IMR-90 (cell line): ENCODE results near the gene RNASE2. TPM values are rescaled to one million over a fixed set of nuclear protein-coding genes. Genes with fewer than 3 reads are reported as not detected.

ENCODE experiments used
- ATAC-seq: fragments of 200-7000 bp; cut with Tn5 transposase; 2 replicates; pipeline ENCODE4 v1.9.1; 2020; ENCODE audit warnings: low read depth, mild to moderate bottlenecking, moderate library complexity
- BruUV-seq: library from RNA; stranded (reverse); fragments of 400-500 nt; replicated peaks from 2 replicates; lab custom pipeline; 2021; lab: Mats Ljungman, UMichigan
- CTCF ChIA-PET: fragments of 300-600 bp; formaldehyde crosslinking; extraction: SDS; loops from one replicate; lab custom pipeline; 2021; ENCODE audit warnings: antibody characterized with exemption; lab: Yijun Ruan, JAX
- POLR2A ChIA-PET: fragments of 300-600 bp; sonication (Branson Sonifier 250); formaldehyde crosslinking; loops from one replicate; lab custom pipeline; 2022; ENCODE audit warnings: antibody characterized with exemption; ENCODE audit not compliant: unreplicated experiment; lab: Charles Lee
- DNase-seq: peaks from one replicate; pipeline ENCODE4 v3.0.0; 2013
- H2AFZ ChIP-seq: replicated peaks from 2 replicates; pipeline ENCODE3; 2013; ENCODE audit warnings: low read length, mild to moderate bottlenecking; ENCODE audit not compliant: poor library complexity
- H2AK5ac ChIP-seq: 2 replicates; pipeline ENCODE4 v1.6.1; 2013; ENCODE audit warnings: low read depth, low read length, inconsistent platforms
- H2AK9ac ChIP-seq: replicated peaks from 2 replicates; pipeline ENCODE3; 2013; ENCODE audit warnings: mild to moderate bottlenecking, low read depth, low read length, moderate library complexity; ENCODE audit not compliant: poor library complexity
- H2BK120ac ChIP-seq: 2 replicates; pipeline ENCODE4 v1.6.1; 2013; ENCODE audit warnings: low read depth, low read length, inconsistent platforms
- H2BK15ac ChIP-seq: 3 replicates; pipeline ENCODE4 v1.6.1; 2013; ENCODE audit warnings: low read depth, low read length, inconsistent platforms
- H2BK20ac ChIP-seq: 2 replicates; pipeline ENCODE4 v1.6.1; 2013; ENCODE audit warnings: low read depth, mild to moderate bottlenecking, inconsistent platforms, low read length, moderate library complexity
- H2BK5ac ChIP-seq: 2 replicates; pipeline ENCODE4 v1.6.1; 2013; ENCODE audit warnings: mild to moderate bottlenecking, low read depth, low read length, inconsistent platforms; ENCODE audit not compliant: poor library complexity, severe bottlenecking
- H3K14ac ChIP-seq: replicated peaks from 2 replicates; pipeline ENCODE4 v1.6.1; 2013; ENCODE audit warnings: low read depth, low read length, inconsistent platforms
- H3K18ac ChIP-seq: 2 replicates; pipeline ENCODE4 v1.6.1; 2013; ENCODE audit warnings: low read depth, low read length, control low read depth
- H3K23ac ChIP-seq: 2 replicates; pipeline ENCODE4 v1.6.1; 2013; ENCODE audit warnings: low read depth, low read length, inconsistent platforms
- H3K27ac ChIP-seq: 2 replicates; pipeline ENCODE4 v1.5.1; 2013; ENCODE audit warnings: mild to moderate bottlenecking, control low read depth, low read length; ENCODE audit not compliant: insufficient read depth
- H3K27me3 ChIP-seq: 2 replicates; pipeline ENCODE4 v1.6.1; 2013; ENCODE audit warnings: low read length; ENCODE audit not compliant: control insufficient read depth, insufficient read depth
- H3K36me3 ChIP-seq: 2 replicates; pipeline ENCODE4 v1.6.1; 2013; ENCODE audit warnings: low read length, mixed read lengths; ENCODE audit not compliant: control insufficient read depth, insufficient read depth
- H3K4ac ChIP-seq: 2 replicates; pipeline ENCODE4 v1.6.1; 2013; ENCODE audit warnings: low read depth, low read length, inconsistent platforms
- H3K4me1 ChIP-seq: 2 replicates; pipeline ENCODE4 v1.6.1; 2013; ENCODE audit warnings: low read length, mixed read lengths; ENCODE audit not compliant: control insufficient read depth, insufficient read depth
- H3K4me2 ChIP-seq: 2 replicates; pipeline ENCODE4 v1.6.1; 2013; ENCODE audit warnings: low read depth, mild to moderate bottlenecking, control low read depth, low read length, moderate library complexity
- H3K4me3 ChIP-seq: 2 replicates; pipeline ENCODE4 v1.5.1; 2013; ENCODE audit warnings: low read depth, mild to moderate bottlenecking, control low read depth, low read length, moderate library complexity; ENCODE audit not compliant: insufficient read depth
- H3K56ac ChIP-seq: 2 replicates; pipeline ENCODE4 v1.6.1; 2013; ENCODE audit warnings: low read length, inconsistent platforms; ENCODE audit not compliant: insufficient read depth; ENCODE audit errors: extremely low read depth
- H3K79me1 ChIP-seq, 2 experiments: 2 replicates each; pipeline ENCODE4 v1.6.1; 2013; ENCODE audit warnings: low read length in 2 of 2, inconsistent platforms in 1 of 2, low read depth in 1 of 2
- H3K9ac ChIP-seq: 2 replicates; pipeline ENCODE4 v1.6.1; 2013; ENCODE audit warnings: low read depth, low read length, control low read depth
- H3K9me1 ChIP-seq: 2 replicates; pipeline ENCODE4 v1.6.1; 2013; ENCODE audit warnings: low read length, inconsistent platforms; ENCODE audit not compliant: insufficient read depth
- H3K9me3 ChIP-seq: 2 replicates; pipeline ENCODE4 v1.6.1; 2013; ENCODE audit warnings: low read length; ENCODE audit not compliant: control insufficient read depth, insufficient read depth
- H4K20me1 ChIP-seq: 2 replicates; pipeline ENCODE4 v1.6.1; 2013; ENCODE audit warnings: low read length, inconsistent platforms; ENCODE audit not compliant: insufficient read depth
- H4K5ac ChIP-seq: 2 replicates; pipeline ENCODE4 v1.6.1; 2013; ENCODE audit warnings: mild to moderate bottlenecking, low read depth, low read length, control low read depth
- H4K8ac ChIP-seq, 2 experiments: 2 replicates each; pipeline ENCODE4 v1.6.1; 2013; ENCODE audit warnings: low read depth in 2 of 2, low read length in 2 of 2, control low read depth in 1 of 2, inconsistent platforms in 1 of 2
- H4K91ac ChIP-seq: 2 replicates; pipeline ENCODE4 v1.6.1; 2013; ENCODE audit warnings: low read depth, low read length, inconsistent platforms; ENCODE audit not compliant: insufficient read depth
- BHLHE40 ChIP-seq: fragments of 150-350 bp; IDR thresholded peaks from 2 replicates; pipeline ENCODE4 v1.6.1; 2016; ENCODE audit warnings: mild to moderate bottlenecking, low read depth, low read length
- CEBPB ChIP-seq: IDR thresholded peaks from 2 replicates; pipeline ENCODE4 v1.6.1; 2012; ENCODE audit warnings: low read depth, low read length, improper control_type of control experiment
- CTCF ChIP-seq: conservative IDR thresholded peaks from 2 replicates; pipeline ENCODE4 v1.5.1; 2012; ENCODE audit warnings: mild to moderate bottlenecking, low read depth, low read length, improper control_type of control experiment
- ELK1 ChIP-seq: fragments of 150-350 bp; IDR thresholded peaks from 2 replicates; pipeline ENCODE4 v1.6.1; 2016; ENCODE audit warnings: low read depth, mild to moderate bottlenecking, low read length, moderate library complexity, borderline replicate concordance
- FOS ChIP-seq: fragments of 150-350 bp; IDR thresholded peaks from 2 replicates; pipeline ENCODE4 v1.6.1; 2016; ENCODE audit warnings: low read depth, low read length
- MAFK ChIP-seq: IDR thresholded peaks from 2 replicates; pipeline ENCODE4 v1.6.1; 2012; ENCODE audit warnings: low read depth, low read length, improper control_type of control experiment
- MAZ ChIP-seq: IDR thresholded peaks from 2 replicates; pipeline ENCODE4 v1.6.1; 2012; ENCODE audit warnings: low read depth, mild to moderate bottlenecking, low read length, improper control_type of control experiment, moderate library complexity, borderline replicate concordance
- NFE2L2 ChIP-seq: fragments of 150-350 bp; IDR thresholded peaks from 2 replicates; pipeline ENCODE4 v1.6.1; 2016; ENCODE audit warnings: low read depth, mild to moderate bottlenecking, low read length
- RAD21 ChIP-seq: IDR thresholded peaks from 2 replicates; pipeline ENCODE4 v1.6.1; 2012; ENCODE audit warnings: low read length, improper control_type of control experiment
- RCOR1 ChIP-seq: IDR thresholded peaks from 2 replicates; pipeline ENCODE4 v1.6.1; 2012; ENCODE audit warnings: mild to moderate bottlenecking, low read length, improper control_type of control experiment; ENCODE audit not compliant: insufficient replicate concordance
- RFX5 ChIP-seq: IDR thresholded peaks from 2 replicates; pipeline ENCODE4 v1.8.0; 2012; ENCODE audit warnings: low read depth, mild to moderate bottlenecking, low read length, moderate library complexity
- WGBS, 2 experiments: methylation state at CpG; one replicate each; pipeline versions ENCODE4 v1.1.5 to v1.1.7; 2013; ENCODE audit warnings: missing lambda C conversion rate in 2 of 2; ENCODE audit not compliant: insufficient read length in 1 of 2; ENCODE audit errors: extremely low coverage in 2 of 2; 5-methylcytosine and 5-hydroxymethylcytosine counted together
- dilution Hi-C: fragments of 300-500 bp; cut with HindIII; formaldehyde crosslinking; loops from one replicate; pipeline ENCODE4 v1.14.3; 2018; ENCODE audit warnings: low sequenced_read_pairs; ENCODE audit not compliant: unreplicated experiment
- in situ Hi-C: fragments of 300-500 bp; cut with MboI; formaldehyde crosslinking; loops from 3 replicates; pipeline ENCODE4 v1.14.3; 2019; ENCODE audit warnings: low sequenced_read_pairs, inconsistent platforms, mixed read lengths
- intact Hi-C: fragments of 100-400 bp; cut with micrococcal nuclease; formaldehyde crosslinking; loops from 2 replicates; pipeline ENCODE4 v1.10.0; 2022
- polyA plus RNA-seq, 3 experiments: library from polyadenylated mRNA; depleted of rRNA; stranded (reverse); fragments of >200 nt; gene quantifications; 2 replicates each; pipeline ENCODE4 v1.2.3, GENCODE V29; 2012; ENCODE audit warnings: low replicate concordance in 1 of 3
- total RNA-seq: library from RNA; depleted of rRNA; stranded (reverse); fragments of >200 nt; gene quantifications from 2 replicates; pipeline ENCODE4 v1.2.3, GENCODE V29; 2012

Gene RNASE2
- total and polyA plus RNA-seq, 2 of the 4 experiments (the other 2 are of a cell fraction) = not detected

- ChIA-PET POLR2A (no interaction called here), CTCF (no interaction called here)
- no peak overlapping the region for H2BK120ac ChIP-seq
- no peak overlapping the region for H4K5ac ChIP-seq
- H2AK5ac ChIP-seq = no peak overlapping the region
- H3K23ac ChIP-seq = no peak overlapping the region
- H2BK15ac ChIP-seq = no peak overlapping the region
- dilution Hi-C loops (no loop called here), intact Hi-C loops (no loop called here), in situ Hi-C loops (no loop called here)
- H3K9me3 ChIP-seq = no peaks in the 10 kb centered on the region
- no peaks in the 10 kb centered on the region for H3K36me3 ChIP-seq
- DNase-seq (no peak), ATAC-seq (no peak)
- H3K56ac ChIP-seq = no peak overlapping the region
- no peak overlapping the region for H3K18ac ChIP-seq
- H3K4me2 ChIP-seq = no peak overlapping the region
- H2AK9ac ChIP-seq = no peak overlapping the region
- H4K20me1 ChIP-seq = no peaks in the 10 kb centered on the region
- H4K8ac ChIP-seq = no peak overlapping the region
- H3K4ac ChIP-seq = no peak overlapping the region
- H3K4me3 ChIP-seq = no peak overlapping the region
- WGBS, 2 experiments = no CpG with 5 or more reads among the region's 1 CpG
- BruUV-seq = no TSS peak
- H3K9me1 ChIP-seq = no peaks in the 10 kb centered on the region
- no peaks in the 10 kb centered on the region for H3K27me3 ChIP-seq
- H3K14ac ChIP-seq = no peak overlapping the region
- H2AFZ ChIP-seq = no peak overlapping the region
- H3K4me1 ChIP-seq = no peaks in the 10 kb centered on the region
- no peak overlapping the region for H3K9ac ChIP-seq
- H3K79me1 ChIP-seq = no peaks in the 10 kb centered on the region
- H2BK20ac ChIP-seq = no peak overlapping the region
- no peak overlapping the region for H4K91ac ChIP-seq
- TF ChIP-seq CEBPB = no peak
- no peak for TF ChIP-seq RCOR1
- no peak for TF ChIP-seq MAZ
- TF ChIP-seq RAD21 = no peak
- no peak for TF ChIP-seq ELK1
- no peak for TF ChIP-seq BHLHE40
- TF ChIP-seq NFE2L2 = no peak
- no peak for TF ChIP-seq MAFK
- TF ChIP-seq CTCF = no peak
- no peak for TF ChIP-seq FOS
- TF ChIP-seq RFX5 = no peak
- H2BK5ac ChIP-seq = no peak overlapping the region
- H3K27ac ChIP-seq = no peak overlapping the region
Observed at GRCh38 chr14:20907214-20907613, 48.1 kb upstream of the RNASE2 start.
